Coronary artery (tissue), 2 donors: ENCODE measurements around the gene IQSEC3.
"Not testable (repeated sequence)": the region's sequence is repeated elsewhere in the genome, so short reads cannot be mapped to it uniquely, and the experiment has no call there.

ENCODE experiments used
- DNase-seq: peaks from one replicate; pipeline ENCODE4 v3.0.0-alpha.2; 2017; ENCODE audit warnings: low spot score
- H3K27ac ChIP-seq, 2 donors: fragments of 200-600 bp; sonication (generic); one replicate each; pipeline ENCODE4 v1.5.1; 2016 to 2019
- H3K4me3 ChIP-seq: fragments of 200-600 bp; sonication (generic); 2 replicates; pipeline ENCODE4 v1.5.1; 2016; ENCODE audit warnings: mild to moderate bottlenecking, moderate library complexity
- CTCF ChIP-seq: fragments of 200-600 bp; sonication (generic); IDR thresholded peaks from one replicate; pipeline ENCODE4 v1.5.1; 2019; ENCODE audit warnings: antibody characterized with exemption

The IQSEC3 gene

GRCh38 chr12:180445-180844 lies 113.9 kb downstream of the IQSEC3 start:
- no peak for TF ChIP-seq CTCF
- Histone ChIP-seq H3K4me3 (no peak overlapping the region), H3K27ac (no peak overlapping the region)
- no peak for DNase-seq

GRCh38 chr12:181921-182320 lies 115.4 kb downstream of the IQSEC3 start:
- Histone ChIP-seq H3K27ac (no peak overlapping the region), H3K4me3 (no peak overlapping the region)
- no peak for TF ChIP-seq CTCF
- DNase-seq = no peak

- H3K27ac ChIP-seq = no peak overlapping the region
- no peak for DNase-seq
- H3K4me3 ChIP-seq = no peak overlapping the region
- TF ChIP-seq CTCF = no peak
These were observed 115.9 kb downstream of the IQSEC3 start for GRCh38 chr12:182381-182892.

GRCh38 chr12:184811-185575 lies 118.4 kb downstream of the IQSEC3 start:
- H3K27ac ChIP-seq = no peak overlapping the region
- no peak overlapping the region for H3K4me3 ChIP-seq
- no peak for DNase-seq
- no peak for TF ChIP-seq CTCF

GRCh38 chr12:185576-185955 lies 119.0 kb downstream of the IQSEC3 start:
- Histone ChIP-seq H3K4me3 (no peak overlapping the region), H3K27ac (no peak overlapping the region)
- DNase-seq = no peak
- no peak for TF ChIP-seq CTCF

GRCh38 chr12:186006-186625 lies 119.5 kb downstream of the IQSEC3 start:
- no peak overlapping the region for H3K4me3 ChIP-seq
- H3K27ac ChIP-seq = no peak overlapping the region
- no peak for TF ChIP-seq CTCF
- DNase-seq = no peak

- H3K27ac ChIP-seq, DNase-seq: not testable (repeated sequence)
These were observed 121.7 kb downstream of the IQSEC3 start for GRCh38 chr12:187986-188909.

More at GRCh38 chr12:187986-188909, 121.7 kb downstream of the IQSEC3 start:
- peak overlapping the region; percentile 78 for H3K4me3 ChIP-seq
